ENCODE data around the gene UBTD2. TPM values are rescaled to one million over a fixed set of nuclear protein-coding genes. Genes with fewer than 3 reads are reported as not detected.

UBTD2 gene
- total and polyA plus RNA-seq, 2 experiments from 2014 or later: 17.9 to 46.3 TPM

DNA sequence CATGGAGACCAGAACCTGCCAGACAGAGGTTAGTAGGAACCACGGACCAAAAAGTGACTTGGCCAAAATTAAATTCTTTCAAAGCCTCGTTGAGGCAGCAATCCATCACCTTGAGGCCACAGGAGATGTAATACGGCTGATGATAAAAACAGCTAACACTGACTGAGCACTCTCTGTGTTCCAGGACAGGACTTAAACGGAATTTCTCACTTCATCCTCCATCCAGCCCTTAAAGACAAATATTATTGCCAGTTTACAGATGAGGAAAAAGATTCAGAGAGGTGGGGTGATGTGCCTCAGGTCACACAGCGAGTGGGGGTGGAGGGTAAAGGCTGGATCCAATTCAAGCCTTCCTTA is 120.6 kb downstream of the UBTD2 start:
- no peaks in the 10 kb centered on the region; the same call in 2 of the 3 replicates for H3K36me3 Mint-ChIP-seq (ENCODE audit: low read depth)
- no peaks in the 10 kb centered on the region; the same call in 1 of the 2 replicates for H4K20me1 ChIP-seq (replicated peaks; ENCODE audit: insufficient read depth)
- no peaks in the 10 kb centered on the region for H3K36me3 ChIP-seq (ENCODE audit: insufficient read depth)
- H3K27ac Mint-ChIP-seq: no peak overlapping the region
- H3K79me2 ChIP-seq (replicated peaks; ENCODE audit: insufficient read depth): peaks cover 16% of the 10 kb centered on the region; the same call in 1 of the 2 replicates
- H2AFZ ChIP-seq: no peak overlapping the region
- no peak for ATAC-seq
- H3K9me3 Mint-ChIP-seq: no peaks in the 10 kb centered on the region; the same call in 2 of the 3 replicates
- H3K4me3 ChIP-seq: no peak overlapping the region
- H3K4me1 ChIP-seq (ENCODE audit: insufficient read depth): no peaks in the 10 kb centered on the region
- H3K9me2 ChIP-seq (ENCODE audit: insufficient read depth): no peaks in the 10 kb centered on the region
- 0 out of 2 replicates have a peak, but pooled peaks cover 3% of the 10 kb centered on the region for H3F3A ChIP-seq (replicated peaks; ENCODE audit: low read depth)
- no peaks in the 10 kb centered on the region for H3K27me3 Mint-ChIP-seq (ENCODE audit: insufficient read depth, low read depth, poor library complexity)
- no peak overlapping the region for H3K4me2 ChIP-seq
- TF ChIP-seq, protein P1, sequence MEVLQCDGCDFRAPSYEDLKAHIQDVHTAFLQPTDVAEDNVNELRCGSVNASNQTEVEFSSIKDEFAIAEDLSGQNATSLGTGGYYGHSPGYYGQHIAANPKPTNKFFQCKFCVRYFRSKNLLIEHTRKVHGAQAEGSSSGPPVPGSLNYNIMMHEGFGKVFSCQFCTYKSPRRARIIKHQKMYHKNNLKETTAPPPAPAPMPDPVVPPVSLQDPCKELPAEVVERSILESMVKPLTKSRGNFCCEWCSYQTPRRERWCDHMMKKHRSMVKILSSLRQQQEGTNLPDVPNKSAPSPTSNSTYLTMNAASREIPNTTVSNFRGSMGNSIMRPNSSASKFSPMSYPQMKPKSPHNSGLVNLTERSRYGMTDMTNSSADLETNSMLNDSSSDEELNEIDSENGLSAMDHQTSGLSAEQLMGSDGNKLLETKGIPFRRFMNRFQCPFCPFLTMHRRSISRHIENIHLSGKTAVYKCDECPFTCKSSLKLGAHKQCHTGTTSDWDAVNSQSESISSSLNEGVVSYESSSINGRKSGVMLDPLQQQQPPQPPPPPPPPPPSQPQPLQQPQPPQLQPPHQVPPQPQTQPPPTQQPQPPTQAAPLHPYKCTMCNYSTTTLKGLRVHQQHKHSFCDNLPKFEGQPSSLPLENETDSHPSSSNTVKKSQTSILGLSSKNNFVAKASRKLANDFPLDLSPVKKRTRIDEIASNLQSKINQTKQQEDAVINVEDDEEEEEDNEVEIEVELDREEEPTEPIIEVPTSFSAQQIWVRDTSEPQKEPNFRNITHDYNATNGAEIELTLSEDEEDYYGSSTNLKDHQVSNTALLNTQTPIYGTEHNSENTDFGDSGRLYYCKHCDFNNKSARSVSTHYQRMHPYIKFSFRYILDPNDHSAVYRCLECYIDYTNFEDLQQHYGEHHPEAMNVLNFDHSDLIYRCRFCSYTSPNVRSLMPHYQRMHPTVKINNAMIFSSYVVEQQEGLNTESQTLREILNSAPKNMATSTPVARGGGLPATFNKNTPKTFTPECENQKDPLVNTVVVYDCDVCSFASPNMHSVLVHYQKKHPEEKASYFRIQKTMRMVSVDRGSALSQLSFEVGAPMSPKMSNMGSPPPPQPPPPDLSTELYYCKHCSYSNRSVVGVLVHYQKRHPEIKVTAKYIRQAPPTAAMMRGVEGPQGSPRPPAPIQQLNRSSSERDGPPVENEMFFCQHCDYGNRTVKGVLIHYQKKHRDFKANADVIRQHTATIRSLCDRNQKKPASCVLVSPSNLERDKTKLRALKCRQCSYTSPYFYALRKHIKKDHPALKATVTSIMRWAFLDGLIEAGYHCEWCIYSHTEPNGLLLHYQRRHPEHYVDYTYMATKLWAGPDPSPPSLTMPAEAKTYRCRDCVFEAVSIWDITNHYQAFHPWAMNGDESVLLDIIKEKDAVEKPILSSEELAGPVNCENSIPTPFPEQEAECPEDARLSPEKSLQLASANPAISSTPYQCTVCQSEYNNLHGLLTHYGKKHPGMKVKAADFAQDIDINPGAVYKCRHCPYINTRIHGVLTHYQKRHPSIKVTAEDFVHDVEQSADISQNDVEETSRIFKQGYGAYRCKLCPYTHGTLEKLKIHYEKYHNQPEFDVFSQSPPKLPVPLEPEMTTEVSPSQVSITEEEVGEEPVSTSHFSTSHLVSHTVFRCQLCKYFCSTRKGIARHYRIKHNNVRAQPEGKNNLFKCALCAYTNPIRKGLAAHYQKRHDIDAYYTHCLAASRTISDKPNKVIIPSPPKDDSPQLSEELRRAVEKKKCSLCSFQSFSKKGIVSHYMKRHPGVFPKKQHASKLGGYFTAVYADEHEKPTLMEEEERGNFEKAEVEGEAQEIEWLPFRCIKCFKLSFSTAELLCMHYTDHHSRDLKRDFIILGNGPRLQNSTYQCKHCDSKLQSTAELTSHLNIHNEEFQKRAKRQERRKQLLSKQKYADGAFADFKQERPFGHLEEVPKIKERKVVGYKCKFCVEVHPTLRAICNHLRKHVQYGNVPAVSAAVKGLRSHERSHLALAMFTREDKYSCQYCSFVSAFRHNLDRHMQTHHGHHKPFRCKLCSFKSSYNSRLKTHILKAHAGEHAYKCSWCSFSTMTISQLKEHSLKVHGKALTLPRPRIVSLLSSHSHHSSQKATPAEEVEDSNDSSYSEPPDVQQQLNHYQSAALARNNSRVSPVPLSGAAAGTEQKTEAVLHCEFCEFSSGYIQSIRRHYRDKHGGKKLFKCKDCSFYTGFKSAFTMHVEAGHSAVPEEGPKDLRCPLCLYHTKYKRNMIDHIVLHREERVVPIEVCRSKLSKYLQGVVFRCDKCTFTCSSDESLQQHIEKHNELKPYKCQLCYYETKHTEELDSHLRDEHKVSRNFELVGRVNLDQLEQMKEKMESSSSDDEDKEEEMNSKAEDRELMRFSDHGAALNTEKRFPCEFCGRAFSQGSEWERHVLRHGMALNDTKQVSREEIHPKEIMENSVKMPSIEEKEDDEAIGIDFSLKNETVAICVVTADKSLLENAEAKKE (CRISPR knock-in tag; IDR thresholded peaks at IDR 0.05): no peak
- TF ChIP-seq ZNF114 (CRISPR knock-in tag; IDR thresholded peaks at IDR 0.05): no peak
- TF ChIP-seq, protein P2, sequence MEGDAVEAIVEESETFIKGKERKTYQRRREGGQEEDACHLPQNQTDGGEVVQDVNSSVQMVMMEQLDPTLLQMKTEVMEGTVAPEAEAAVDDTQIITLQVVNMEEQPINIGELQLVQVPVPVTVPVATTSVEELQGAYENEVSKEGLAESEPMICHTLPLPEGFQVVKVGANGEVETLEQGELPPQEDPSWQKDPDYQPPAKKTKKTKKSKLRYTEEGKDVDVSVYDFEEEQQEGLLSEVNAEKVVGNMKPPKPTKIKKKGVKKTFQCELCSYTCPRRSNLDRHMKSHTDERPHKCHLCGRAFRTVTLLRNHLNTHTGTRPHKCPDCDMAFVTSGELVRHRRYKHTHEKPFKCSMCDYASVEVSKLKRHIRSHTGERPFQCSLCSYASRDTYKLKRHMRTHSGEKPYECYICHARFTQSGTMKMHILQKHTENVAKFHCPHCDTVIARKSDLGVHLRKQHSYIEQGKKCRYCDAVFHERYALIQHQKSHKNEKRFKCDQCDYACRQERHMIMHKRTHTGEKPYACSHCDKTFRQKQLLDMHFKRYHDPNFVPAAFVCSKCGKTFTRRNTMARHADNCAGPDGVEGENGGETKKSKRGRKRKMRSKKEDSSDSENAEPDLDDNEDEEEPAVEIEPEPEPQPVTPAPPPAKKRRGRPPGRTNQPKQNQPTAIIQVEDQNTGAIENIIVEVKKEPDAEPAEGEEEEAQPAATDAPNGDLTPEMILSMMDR (conservative IDR thresholded peaks at IDR 0.05; ENCODE audit: low read depth in 2 of 2): no peak
- no peak for TF ChIP-seq CREB1 (CRISPR knock-in tag; IDR thresholded peaks at IDR 0.05; ENCODE audit: low read depth)
- TF ChIP-seq EZH2phosphoT487 (IDR thresholded peaks at IDR 0.05; ENCODE audit: unreplicated experiment): no peak
- no peak for TF ChIP-seq EZH2 (IDR thresholded peaks at IDR 0.05; ENCODE audit: low read depth, unreplicated experiment)
- TF ChIP-seq, protein P3, sequence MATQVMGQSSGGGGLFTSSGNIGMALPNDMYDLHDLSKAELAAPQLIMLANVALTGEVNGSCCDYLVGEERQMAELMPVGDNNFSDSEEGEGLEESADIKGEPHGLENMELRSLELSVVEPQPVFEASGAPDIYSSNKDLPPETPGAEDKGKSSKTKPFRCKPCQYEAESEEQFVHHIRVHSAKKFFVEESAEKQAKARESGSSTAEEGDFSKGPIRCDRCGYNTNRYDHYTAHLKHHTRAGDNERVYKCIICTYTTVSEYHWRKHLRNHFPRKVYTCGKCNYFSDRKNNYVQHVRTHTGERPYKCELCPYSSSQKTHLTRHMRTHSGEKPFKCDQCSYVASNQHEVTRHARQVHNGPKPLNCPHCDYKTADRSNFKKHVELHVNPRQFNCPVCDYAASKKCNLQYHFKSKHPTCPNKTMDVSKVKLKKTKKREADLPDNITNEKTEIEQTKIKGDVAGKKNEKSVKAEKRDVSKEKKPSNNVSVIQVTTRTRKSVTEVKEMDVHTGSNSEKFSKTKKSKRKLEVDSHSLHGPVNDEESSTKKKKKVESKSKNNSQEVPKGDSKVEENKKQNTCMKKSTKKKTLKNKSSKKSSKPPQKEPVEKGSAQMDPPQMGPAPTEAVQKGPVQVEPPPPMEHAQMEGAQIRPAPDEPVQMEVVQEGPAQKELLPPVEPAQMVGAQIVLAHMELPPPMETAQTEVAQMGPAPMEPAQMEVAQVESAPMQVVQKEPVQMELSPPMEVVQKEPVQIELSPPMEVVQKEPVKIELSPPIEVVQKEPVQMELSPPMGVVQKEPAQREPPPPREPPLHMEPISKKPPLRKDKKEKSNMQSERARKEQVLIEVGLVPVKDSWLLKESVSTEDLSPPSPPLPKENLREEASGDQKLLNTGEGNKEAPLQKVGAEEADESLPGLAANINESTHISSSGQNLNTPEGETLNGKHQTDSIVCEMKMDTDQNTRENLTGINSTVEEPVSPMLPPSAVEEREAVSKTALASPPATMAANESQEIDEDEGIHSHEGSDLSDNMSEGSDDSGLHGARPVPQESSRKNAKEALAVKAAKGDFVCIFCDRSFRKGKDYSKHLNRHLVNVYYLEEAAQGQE (IDR thresholded peaks at IDR 0.05; ENCODE audit: unreplicated experiment): no peak
- TF ChIP-seq, protein P4, sequence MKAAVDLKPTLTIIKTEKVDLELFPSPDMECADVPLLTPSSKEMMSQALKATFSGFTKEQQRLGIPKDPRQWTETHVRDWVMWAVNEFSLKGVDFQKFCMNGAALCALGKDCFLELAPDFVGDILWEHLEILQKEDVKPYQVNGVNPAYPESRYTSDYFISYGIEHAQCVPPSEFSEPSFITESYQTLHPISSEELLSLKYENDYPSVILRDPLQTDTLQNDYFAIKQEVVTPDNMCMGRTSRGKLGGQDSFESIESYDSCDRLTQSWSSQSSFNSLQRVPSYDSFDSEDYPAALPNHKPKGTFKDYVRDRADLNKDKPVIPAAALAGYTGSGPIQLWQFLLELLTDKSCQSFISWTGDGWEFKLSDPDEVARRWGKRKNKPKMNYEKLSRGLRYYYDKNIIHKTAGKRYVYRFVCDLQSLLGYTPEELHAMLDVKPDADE (IDR thresholded peaks at IDR 0.05): no peak
- no peak for TF ChIP-seq STAT1 (IDR thresholded peaks at IDR 0.05; ENCODE audit: unreplicated experiment)
- TF ChIP-seq NANOG (IDR thresholded peaks at IDR 0.05; ENCODE audit: borderline replicate concordance): no peak
- TF ChIP-seq JUNB (IDR thresholded peaks at IDR 0.05; ENCODE audit: unreplicated experiment): no peak
- no peak for TF ChIP-seq ZNF331 (CRISPR knock-in tag; IDR thresholded peaks at IDR 0.05; ENCODE audit: low read depth)
- TF ChIP-seq POLR2AphosphoS5 (IDR thresholded peaks at IDR 0.05; ENCODE audit: low read depth): no peak
- 0 out of 2 replicates have a peak overlapping the region, but pooled peaks have one; percentile 39 for H3K27ac ChIP-seq (ENCODE audit: low read depth)
- H3K4me1 Mint-ChIP-seq: no peaks in the 10 kb centered on the region; the same call in 2 of the 3 replicates
- DNase-seq (ENCODE audit: low spot score): no peak
- no peak overlapping the region for H3K4me3 Mint-ChIP-seq
- no peaks in the 10 kb centered on the region for H3K27me3 ChIP-seq (ENCODE audit: insufficient read depth)

All from GM23338 (cell line).